ENCODE data around the gene TMC2. TPM values are rescaled to one million over a fixed set of nuclear protein-coding genes. Genes with fewer than 3 reads are reported as not detected.
"Not testable (repeated sequence)": the region's sequence is repeated elsewhere in the genome, so short reads cannot be mapped to it uniquely, and the experiment has no call there.

TMC2 gene
- total and polyA plus RNA-seq, 2 of the 4 experiments (the other 2 are of a cell fraction), result not detected

GRCh38 chr20:2504803-2505202, 31.6 kb upstream of the TMC2 start:
- H3K27ac ChIP-seq (ENCODE audit: insufficient read depth, low read length); ATAC-seq (ENCODE audit: low read depth); BruUV-seq (replicated peaks); DNase-seq; H3K18ac ChIP-seq (ENCODE audit: low read depth, low read length); H3K9me3 ChIP-seq (ENCODE audit: control insufficient read depth, insufficient read depth, low read length); H2AK5ac ChIP-seq (ENCODE audit: low read depth, low read length); H3K36me3 ChIP-seq (ENCODE audit: control insufficient read depth, insufficient read depth, low read length); H2BK5ac ChIP-seq (ENCODE audit: low read depth, low read length, poor library complexity, severe bottlenecking); H3K14ac ChIP-seq (replicated peaks; ENCODE audit: low read depth, low read length); H4K20me1 ChIP-seq (ENCODE audit: insufficient read depth, low read length); H3K56ac ChIP-seq (ENCODE audit: extremely low read depth, insufficient read depth, low read length); H3K9me1 ChIP-seq (ENCODE audit: insufficient read depth, low read length); H2BK20ac ChIP-seq (ENCODE audit: low read depth, low read length); H4K8ac ChIP-seq (ENCODE audit: low read depth in 2 of 2, low read length in 2 of 2); H3K4me1 ChIP-seq (ENCODE audit: control insufficient read depth, insufficient read depth, low read length); H2BK120ac ChIP-seq (ENCODE audit: low read depth, low read length); H3K9ac ChIP-seq (ENCODE audit: low read depth, low read length); H2AK9ac ChIP-seq (replicated peaks; ENCODE audit: low read depth, low read length, poor library complexity); H3K4me2 ChIP-seq (ENCODE audit: low read depth, low read length); H4K91ac ChIP-seq (ENCODE audit: insufficient read depth, low read depth, low read length); dilution Hi-C loops (cut with HindIII; ENCODE audit: low sequenced_read_pairs, unreplicated experiment); H2BK15ac ChIP-seq (ENCODE audit: low read depth, low read length); POLR2A ChIA-PET (ENCODE audit: unreplicated experiment); H3K4ac ChIP-seq (ENCODE audit: low read depth, low read length); H3K23ac ChIP-seq (ENCODE audit: low read depth, low read length); H4K5ac ChIP-seq (ENCODE audit: low read depth, low read length); CTCF ChIA-PET; H3K27me3 ChIP-seq (ENCODE audit: control insufficient read depth, insufficient read depth, low read length); H3K4me3 ChIP-seq (ENCODE audit: insufficient read depth, low read depth, low read length); H2AFZ ChIP-seq (replicated peaks; ENCODE audit: low read length, poor library complexity); intact Hi-C loops (cut with micrococcal nuclease): not testable (repeated sequence)
- peaks cover 8 to 29% of the 10 kb centered on the region in 2 experiments; a peak in 3 of 4 replicates for H3K79me1 ChIP-seq (ENCODE audit: low read depth in 1 of 2, low read length in 2 of 2)
- no CpG with 5 or more reads among the region's 2 CpGs for WGBS, 2 experiments (ENCODE audit: extremely low coverage in 2 of 2, insufficient read length in 1 of 2)
- in situ Hi-C loops (cut with MboI; ENCODE audit: low sequenced_read_pairs), result loop anchor here (25.0 kb wide), 1 partner anchor 332 kb away; the partner anchor contains the start of genes PCED1A and VPS16

GRCh38 chr20:2506426-2506825, 29.9 kb upstream of the TMC2 start:
- H3K79me1 ChIP-seq (ENCODE audit: low read depth in 1 of 2, low read length in 2 of 2), result peaks cover 5 to 26% of the 10 kb centered on the region in 2 experiments; a peak in 3 of 4 replicates
- H3K4me2 ChIP-seq (ENCODE audit: low read depth, low read length); H3K4me3 ChIP-seq (ENCODE audit: insufficient read depth, low read depth, low read length); H2BK120ac ChIP-seq (ENCODE audit: low read depth, low read length); H3K27me3 ChIP-seq (ENCODE audit: control insufficient read depth, insufficient read depth, low read length); ATAC-seq (ENCODE audit: low read depth); H3K4ac ChIP-seq (ENCODE audit: low read depth, low read length); H4K8ac ChIP-seq (ENCODE audit: low read depth in 2 of 2, low read length in 2 of 2); BruUV-seq (replicated peaks); H2BK15ac ChIP-seq (ENCODE audit: low read depth, low read length); H2AFZ ChIP-seq (replicated peaks; ENCODE audit: low read length, poor library complexity); H2BK5ac ChIP-seq (ENCODE audit: low read depth, low read length, poor library complexity, severe bottlenecking); intact Hi-C loops (cut with micrococcal nuclease); H3K4me1 ChIP-seq (ENCODE audit: control insufficient read depth, insufficient read depth, low read length); DNase-seq; CTCF ChIA-PET; H3K36me3 ChIP-seq (ENCODE audit: control insufficient read depth, insufficient read depth, low read length); H3K23ac ChIP-seq (ENCODE audit: low read depth, low read length); H3K9me3 ChIP-seq (ENCODE audit: control insufficient read depth, insufficient read depth, low read length); H3K14ac ChIP-seq (replicated peaks; ENCODE audit: low read depth, low read length); H2AK9ac ChIP-seq (replicated peaks; ENCODE audit: low read depth, low read length, poor library complexity); H4K20me1 ChIP-seq (ENCODE audit: insufficient read depth, low read length); POLR2A ChIA-PET (ENCODE audit: unreplicated experiment); H3K9ac ChIP-seq (ENCODE audit: low read depth, low read length); H3K18ac ChIP-seq (ENCODE audit: low read depth, low read length); H3K27ac ChIP-seq (ENCODE audit: insufficient read depth, low read length); H3K9me1 ChIP-seq (ENCODE audit: insufficient read depth, low read length); dilution Hi-C loops (cut with HindIII; ENCODE audit: low sequenced_read_pairs, unreplicated experiment); H3K56ac ChIP-seq (ENCODE audit: extremely low read depth, insufficient read depth, low read length); H2BK20ac ChIP-seq (ENCODE audit: low read depth, low read length); H4K91ac ChIP-seq (ENCODE audit: insufficient read depth, low read depth, low read length); H2AK5ac ChIP-seq (ENCODE audit: low read depth, low read length); H4K5ac ChIP-seq (ENCODE audit: low read depth, low read length): not testable (repeated sequence)
- no CpG with 5 or more reads among the region's 5 CpGs for WGBS, 2 experiments (ENCODE audit: extremely low coverage in 2 of 2, insufficient read length in 1 of 2)
- in situ Hi-C loops (cut with MboI; ENCODE audit: low sequenced_read_pairs), result loop anchor here (25.0 kb wide), 1 partner anchor 331 kb away; the partner anchor contains the start of genes PCED1A and VPS16
